ENCODE data around the gene POMT2.

- TF ChIP-seq GATA3 (IDR thresholded peaks at IDR 0.05; ENCODE audit: low read depth, low read length) (no peak), GATA2 (IDR thresholded peaks at IDR 0.05; ENCODE audit: low read depth, low read length) (no peak)
These were observed 11.6 kb downstream of the POMT2 start for GRCh38 chr14:77309131-77309530.

Measured in SH-SY5Y (cell line).